Dendritic cell treated with granulocyte-macrophage colony-stimulating factor and Interleukin-4, amounts not matched to agents 40 ng/mL and 50 ng/mL, for 4 days (primary cell): ENCODE data around the gene DUSP3.
A peak's percentile ranks its signal among the peaks of the same experiment; 100 is the strongest.

Source experiments
- H3K27ac Mint-ChIP-seq: one replicate; pipeline ENCODE4 v1.8.0; 2022; ENCODE audit warnings: mild to moderate bottlenecking, mixed read lengths
- H3K27me3 Mint-ChIP-seq: one replicate; pipeline ENCODE4 v1.8.0; 2022; ENCODE audit warnings: mild to moderate bottlenecking, mixed read lengths
- H3K36me3 Mint-ChIP-seq: one replicate; pipeline ENCODE4 v1.8.0; 2022; ENCODE audit warnings: low read depth, mixed read lengths
- H3K4me1 Mint-ChIP-seq: one replicate; pipeline ENCODE4 v1.8.0; 2022; ENCODE audit warnings: low read depth, mixed read lengths
- H3K4me3 Mint-ChIP-seq: one replicate; pipeline ENCODE4 v1.8.0; 2022; ENCODE audit warnings: mild to moderate bottlenecking, moderate library complexity, mixed read lengths
- H3K9me3 Mint-ChIP-seq: one replicate; pipeline ENCODE4 v1.8.0; 2022; ENCODE audit warnings: mixed read lengths
- intact Hi-C: fragments of 100-400 bp; cut with micrococcal nuclease; formaldehyde crosslinking; loops from one replicate; pipeline ENCODE4 v1.15.0; 2022

Gene DUSP3

DNA sequence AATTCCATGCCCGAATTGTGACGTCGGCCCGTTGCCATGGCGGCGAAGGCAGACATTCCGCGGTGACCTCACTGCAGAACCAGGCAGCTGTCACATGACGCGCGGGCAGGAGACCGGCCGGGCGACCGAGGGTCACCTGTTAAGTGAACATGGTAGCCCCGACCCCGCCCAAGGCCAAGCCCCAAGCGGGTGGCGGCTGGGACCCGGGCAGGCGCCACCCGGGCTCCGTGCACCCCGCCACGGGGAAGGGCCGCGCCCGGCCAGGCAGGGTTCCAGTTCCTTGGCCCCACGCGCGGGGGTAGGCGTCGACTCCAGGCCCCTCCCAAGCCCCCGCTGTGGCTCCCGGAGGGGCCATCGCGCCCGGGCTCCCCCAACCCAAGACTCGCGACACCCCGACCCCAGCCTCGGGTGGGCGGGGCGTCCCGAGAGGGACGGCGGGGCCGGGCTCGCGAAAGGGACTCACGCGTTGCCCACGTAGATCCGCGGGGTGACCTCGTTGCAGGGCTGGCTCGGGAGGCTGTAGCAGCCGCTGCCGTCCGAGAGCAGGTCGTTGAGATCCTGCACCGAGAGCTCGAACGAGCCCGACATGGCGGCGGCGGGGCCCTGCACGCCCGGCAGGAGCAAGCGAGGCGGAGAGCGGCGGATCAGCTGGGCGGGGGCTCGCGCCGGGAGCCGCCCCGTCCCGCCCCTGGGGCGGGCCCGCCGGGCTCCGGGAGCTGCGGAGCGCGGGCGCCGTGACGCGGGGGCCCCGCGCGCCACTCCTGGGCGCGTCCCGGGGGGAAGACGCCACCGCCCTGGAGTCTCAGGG lies at the start of gene DUSP3:
DUSP3 (minus strand) TSS at position 641 of the 808 bp plus-strand sequence; CDS start at position 588, 53 bp downstream.
- H3K27ac Mint-ChIP-seq, result peak within 1 kb of the TSS; percentile 92
- H3K9me3 Mint-ChIP-seq, result no peaks in the 10 kb centered on the region
- peaks cover 48% of the 10 kb centered on the region for H3K36me3 Mint-ChIP-seq
- intact Hi-C loops, result loop anchor here (5.0 kb wide), 2 partner anchors 54 to 69 kb away; partner anchors contain the start of genes CD300LG and MPP3
- no peaks in the 10 kb centered on the region for H3K27me3 Mint-ChIP-seq
- peaks cover 90% of the 10 kb centered on the region for H3K4me1 Mint-ChIP-seq
- peak within 1 kb of the TSS; percentile 89 for H3K4me3 Mint-ChIP-seq

DNA sequence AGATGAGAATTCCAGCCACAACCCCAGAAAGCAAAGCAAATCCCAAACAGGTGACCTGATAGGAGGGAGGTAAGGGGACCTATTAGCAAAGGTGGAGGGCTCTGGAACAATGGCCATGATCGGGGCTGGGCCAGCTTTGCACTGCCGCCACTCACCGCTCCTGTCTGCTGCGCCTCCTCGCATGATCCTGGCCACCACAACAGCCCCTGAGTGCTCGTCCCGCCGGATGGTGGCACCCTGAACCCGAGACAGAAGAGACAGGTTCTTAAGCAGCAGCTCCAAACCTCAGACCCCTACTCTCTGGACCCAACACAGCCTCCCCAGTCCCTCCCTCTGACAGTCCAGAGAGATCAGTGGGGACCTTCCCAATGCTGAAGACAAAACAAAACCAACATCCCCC lies 48.8 kb upstream of the DUSP3 start:
- peaks cover 43% of the 10 kb centered on the region for H3K36me3 Mint-ChIP-seq
- intact Hi-C loops, result no loop called here
- no peaks in the 10 kb centered on the region for H3K9me3 Mint-ChIP-seq
- peaks cover 19% of the 10 kb centered on the region for H3K4me1 Mint-ChIP-seq
- no peak overlapping the region for H3K4me3 Mint-ChIP-seq
- peaks cover 13% of the 10 kb centered on the region for H3K27me3 Mint-ChIP-seq
- no peak overlapping the region for H3K27ac Mint-ChIP-seq

DNA sequence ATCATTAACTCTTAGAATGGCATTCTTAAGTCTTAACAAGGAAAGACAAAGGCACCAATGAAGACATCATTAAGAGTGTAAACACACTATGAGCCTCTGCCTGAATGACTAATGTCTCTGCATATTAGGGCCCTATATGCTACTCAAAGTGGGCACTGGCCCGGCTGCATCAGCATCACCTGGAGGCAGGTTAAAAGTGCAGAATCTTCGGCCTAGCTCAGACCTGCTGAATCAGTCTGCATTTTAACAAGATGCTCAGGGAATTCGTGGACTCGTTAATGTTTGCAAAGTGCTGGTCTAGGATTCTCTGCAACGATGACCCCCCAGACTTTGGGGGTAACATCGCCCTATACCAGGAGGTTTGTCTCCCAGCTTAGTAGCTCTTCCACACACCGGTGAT lies 47.4 kb upstream of the DUSP3 start:
- Mint-ChIP-seq H3K27ac (no peak overlapping the region), H3K9me3 (no peaks in the 10 kb centered on the region), H3K4me3 (no peak overlapping the region), H3K4me1 (peaks cover 8% of the 10 kb centered on the region), H3K27me3 (peaks cover 3% of the 10 kb centered on the region), H3K36me3 (peaks cover 43% of the 10 kb centered on the region)
- intact Hi-C loops, result no loop called here

DNA sequence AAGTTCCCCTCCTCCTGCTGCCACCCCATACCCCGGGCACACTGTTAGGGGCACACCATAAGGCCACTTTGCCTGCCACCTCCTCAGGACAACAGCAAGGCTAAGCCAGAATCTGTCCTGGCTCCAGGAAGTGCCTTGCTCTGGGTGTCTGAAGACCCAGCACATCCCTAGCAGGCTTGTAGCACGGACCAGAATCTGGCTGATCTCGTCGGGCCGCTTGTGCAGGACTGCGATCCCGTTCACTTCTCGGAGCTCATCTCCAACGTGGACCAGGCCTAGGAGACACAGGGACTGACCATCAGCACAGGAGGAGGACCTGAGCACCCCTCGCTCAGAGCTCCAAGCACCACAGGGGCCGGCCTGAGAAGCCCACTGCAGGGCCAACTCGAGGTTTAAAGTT lies 46.8 kb upstream of the DUSP3 start:
- no peak overlapping the region for H3K27ac Mint-ChIP-seq
- H3K4me1 Mint-ChIP-seq, result peaks cover 1% of the 10 kb centered on the region
- peaks cover 47% of the 10 kb centered on the region for H3K36me3 Mint-ChIP-seq
- intact Hi-C loops, result no loop called here
- H3K27me3 Mint-ChIP-seq, result no peaks in the 10 kb centered on the region
- H3K9me3 Mint-ChIP-seq, result no peaks in the 10 kb centered on the region
- H3K4me3 Mint-ChIP-seq, result no peak overlapping the region

DNA sequence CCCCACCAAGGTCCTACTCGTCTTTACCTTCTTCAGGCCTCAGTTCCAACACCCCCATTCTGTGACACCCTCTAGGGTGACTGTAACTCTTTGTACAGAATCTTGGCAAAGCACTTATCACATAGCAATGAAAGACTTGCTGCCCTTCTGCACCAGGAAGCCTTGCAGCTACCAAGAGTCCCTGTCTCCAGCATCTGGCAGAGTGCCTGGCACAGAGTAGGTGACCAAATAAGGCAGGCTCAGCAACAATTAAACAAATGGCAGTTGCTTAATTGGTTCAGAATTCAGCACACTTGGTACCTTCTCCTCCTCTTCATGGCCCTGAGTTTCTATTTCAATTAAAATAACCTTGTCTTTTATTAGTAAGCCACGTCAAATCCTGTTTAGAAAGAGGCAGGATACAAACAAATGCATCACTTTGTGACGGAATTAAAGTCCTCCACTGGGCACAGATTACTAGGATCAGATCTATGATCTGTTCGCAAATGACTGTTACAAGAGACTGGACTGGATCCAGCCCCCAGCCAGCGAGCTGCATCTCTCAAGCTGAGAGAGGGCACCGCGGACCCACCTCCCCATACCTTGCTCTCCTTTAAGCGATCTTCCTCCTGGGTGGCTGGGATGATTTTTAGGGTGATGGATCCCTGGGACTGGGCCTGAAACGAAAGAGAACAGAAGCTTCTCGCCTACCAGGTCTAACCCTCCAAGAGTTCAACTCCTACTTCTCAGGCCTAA lies 44.7 kb upstream of the DUSP3 start:
- Mint-ChIP-seq H3K4me1 (peaks cover 8% of the 10 kb centered on the region), H3K4me3 (no peak overlapping the region), H3K9me3 (no peaks in the 10 kb centered on the region), H3K27me3 (no peaks in the 10 kb centered on the region), H3K36me3 (peaks cover 39% of the 10 kb centered on the region), H3K27ac (no peak overlapping the region)
- intact Hi-C loops, result no loop called here

DNA sequence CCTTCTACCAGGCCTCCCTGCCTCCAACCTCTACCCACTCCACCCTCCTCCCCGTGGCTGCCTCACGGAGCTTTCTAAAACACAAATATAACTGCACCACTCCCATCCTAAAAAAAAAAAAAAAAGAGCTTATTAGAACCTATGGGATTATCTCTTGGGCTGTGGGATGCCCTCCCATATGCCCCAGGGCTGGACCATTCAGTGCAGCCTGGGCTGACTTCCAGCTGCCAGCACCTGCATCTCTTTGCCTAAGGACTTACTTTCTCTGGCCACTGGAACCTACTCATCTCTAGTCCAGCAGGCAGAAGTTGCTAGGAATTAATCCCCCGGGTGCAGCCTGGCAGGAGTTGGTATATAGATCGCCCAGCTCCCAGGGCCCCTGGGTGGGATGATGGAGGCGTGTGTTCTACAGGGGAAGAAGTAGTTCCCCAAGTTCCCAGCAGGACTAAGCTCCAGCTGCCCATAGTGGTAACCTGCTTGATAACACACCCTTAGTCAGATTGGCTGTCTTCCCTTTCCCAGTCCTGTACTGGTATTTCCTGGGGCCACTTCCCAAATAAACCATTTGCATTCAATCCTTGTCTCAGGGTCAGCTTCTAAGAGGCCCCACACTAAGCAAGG lies 43.9 kb upstream of the DUSP3 start:
- H3K4me3 Mint-ChIP-seq, result no peak overlapping the region
- no peaks in the 10 kb centered on the region for H3K27me3 Mint-ChIP-seq
- intact Hi-C loops, result no loop called here
- H3K36me3 Mint-ChIP-seq, result peaks cover 37% of the 10 kb centered on the region
- peaks cover 8% of the 10 kb centered on the region for H3K4me1 Mint-ChIP-seq
- no peaks in the 10 kb centered on the region for H3K9me3 Mint-ChIP-seq
- no peak overlapping the region for H3K27ac Mint-ChIP-seq

DNA sequence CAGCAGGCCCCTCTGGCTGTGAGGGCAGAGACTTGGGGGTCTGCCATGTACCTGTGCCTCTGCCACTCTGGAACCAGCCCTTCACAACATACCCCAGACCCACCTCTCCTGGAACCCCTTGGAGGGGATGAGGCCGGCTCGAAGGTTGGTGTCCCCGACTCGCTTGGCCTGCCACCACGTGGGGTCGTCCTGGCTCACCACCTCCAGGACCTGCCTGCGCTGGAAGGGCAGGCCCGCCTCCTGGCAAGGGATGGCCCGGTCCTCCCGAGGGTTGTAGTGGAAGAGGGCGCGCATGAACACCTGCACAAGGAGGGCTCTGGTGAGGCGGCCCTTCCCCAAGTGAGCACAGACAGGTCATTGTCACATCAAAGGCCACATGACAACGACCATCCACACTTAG lies 42.0 kb upstream of the DUSP3 start:
- Mint-ChIP-seq H3K4me1 (peaks cover 8% of the 10 kb centered on the region), H3K27me3 (no peaks in the 10 kb centered on the region), H3K4me3 (no peak overlapping the region), H3K36me3 (peaks cover 34% of the 10 kb centered on the region), H3K9me3 (no peaks in the 10 kb centered on the region), H3K27ac (no peak overlapping the region)
- intact Hi-C loops, result no loop called here

DNA sequence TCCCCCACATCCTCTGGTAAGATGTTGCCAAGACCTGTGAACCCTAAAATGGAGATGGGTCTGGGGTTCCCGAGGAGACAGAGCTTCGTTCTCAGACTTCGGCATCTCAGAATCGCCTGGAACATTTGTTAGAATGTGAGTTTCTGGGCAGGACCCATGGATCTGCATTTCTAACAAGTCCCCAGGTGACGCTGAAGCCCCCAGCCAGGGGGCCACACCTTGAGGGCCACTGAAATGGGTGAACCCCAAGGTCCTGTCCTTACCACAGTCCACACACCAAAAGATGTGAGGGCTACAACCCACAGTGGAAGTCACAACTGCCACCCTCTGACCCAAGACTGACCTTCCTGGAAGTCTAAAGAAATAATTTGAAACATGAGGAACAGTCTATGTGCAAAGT lies 40.2 kb upstream of the DUSP3 start:
- Mint-ChIP-seq H3K27me3 (no peaks in the 10 kb centered on the region), H3K4me3 (no peak overlapping the region), H3K9me3 (no peaks in the 10 kb centered on the region), H3K4me1 (peaks cover 19% of the 10 kb centered on the region), H3K27ac (no peak overlapping the region), H3K36me3 (peaks cover 30% of the 10 kb centered on the region)
- intact Hi-C loops, result no loop called here

DNA sequence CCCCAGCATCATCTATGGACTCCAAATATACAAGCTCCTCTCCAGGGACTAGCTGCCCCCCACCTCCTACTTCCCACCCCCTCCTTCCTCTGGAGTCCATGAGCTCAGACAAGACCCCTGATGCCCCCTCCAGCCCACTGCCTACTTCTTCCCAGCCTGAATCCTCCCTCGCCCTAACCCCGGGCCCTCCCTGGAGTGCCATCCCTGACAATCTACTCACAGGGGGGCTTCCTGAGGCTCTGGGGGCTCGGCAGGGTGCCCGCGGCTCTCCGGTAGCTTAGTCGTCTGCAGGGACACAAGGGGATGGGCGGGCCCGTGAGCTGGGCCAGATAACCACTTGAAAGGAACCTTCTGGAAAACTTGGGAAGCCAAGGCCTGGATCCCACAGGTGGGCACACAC lies 39.0 kb upstream of the DUSP3 start:
- H3K27ac Mint-ChIP-seq, result no peak overlapping the region
- no peaks in the 10 kb centered on the region for H3K27me3 Mint-ChIP-seq
- peaks cover 19% of the 10 kb centered on the region for H3K4me1 Mint-ChIP-seq
- H3K36me3 Mint-ChIP-seq, result peaks cover 33% of the 10 kb centered on the region
- no peak overlapping the region for H3K4me3 Mint-ChIP-seq
- H3K9me3 Mint-ChIP-seq, result no peaks in the 10 kb centered on the region
- intact Hi-C loops, result no loop called here

DNA sequence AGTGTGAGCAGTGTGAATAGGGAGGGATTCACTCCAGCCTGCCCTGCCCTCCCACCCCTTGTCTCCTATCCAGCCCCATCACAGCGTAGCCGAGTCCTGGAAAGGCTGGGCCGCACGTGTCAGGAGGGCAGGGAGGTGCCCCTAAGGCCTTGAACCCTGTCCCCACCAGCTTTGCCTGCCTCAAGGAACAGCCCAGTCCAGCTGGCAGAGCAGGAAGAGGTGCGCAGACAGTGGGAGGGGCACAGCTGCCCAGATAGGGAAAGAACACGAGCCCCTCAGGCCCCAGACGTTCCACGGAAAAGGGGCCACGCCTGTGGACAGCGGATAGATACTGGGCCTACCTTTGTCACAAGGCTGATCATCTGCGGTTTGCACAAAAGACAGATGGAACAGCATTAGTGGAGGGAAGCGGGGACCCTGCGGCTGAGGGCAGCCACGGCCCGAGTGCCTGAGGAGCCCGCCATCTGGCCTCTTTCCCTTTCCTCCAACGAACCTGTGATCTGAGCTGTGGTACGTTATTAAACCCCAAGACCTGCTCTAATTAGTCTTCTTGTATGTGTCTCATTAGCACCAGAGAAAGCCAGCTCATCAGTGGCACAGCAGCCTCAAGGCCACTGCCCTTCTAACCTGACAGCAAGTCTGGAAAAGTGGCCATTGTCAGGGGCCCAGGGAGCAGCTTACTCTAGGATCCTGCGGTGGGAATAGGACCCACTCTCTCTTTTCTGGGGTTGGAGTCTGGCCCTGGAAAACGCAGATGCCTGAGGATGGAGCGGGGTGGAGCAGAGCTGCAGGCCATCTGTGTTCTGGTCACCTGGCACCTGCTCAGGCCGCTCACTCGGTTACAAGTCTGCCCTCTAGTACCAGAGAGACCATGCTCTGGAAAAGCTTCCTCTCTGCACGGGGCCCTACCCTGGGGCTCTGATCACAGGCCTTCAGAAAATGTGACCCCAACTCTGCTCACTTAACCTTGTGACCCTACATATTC lies 37.9 kb upstream of the DUSP3 start:
- Mint-ChIP-seq H3K27me3 (no peaks in the 10 kb centered on the region), H3K4me1 (peaks cover 19% of the 10 kb centered on the region), H3K36me3 (peaks cover 40% of the 10 kb centered on the region), H3K4me3 (no peak overlapping the region), H3K27ac (no peak overlapping the region), H3K9me3 (no peaks in the 10 kb centered on the region)
- intact Hi-C loops, result no loop called here

DNA sequence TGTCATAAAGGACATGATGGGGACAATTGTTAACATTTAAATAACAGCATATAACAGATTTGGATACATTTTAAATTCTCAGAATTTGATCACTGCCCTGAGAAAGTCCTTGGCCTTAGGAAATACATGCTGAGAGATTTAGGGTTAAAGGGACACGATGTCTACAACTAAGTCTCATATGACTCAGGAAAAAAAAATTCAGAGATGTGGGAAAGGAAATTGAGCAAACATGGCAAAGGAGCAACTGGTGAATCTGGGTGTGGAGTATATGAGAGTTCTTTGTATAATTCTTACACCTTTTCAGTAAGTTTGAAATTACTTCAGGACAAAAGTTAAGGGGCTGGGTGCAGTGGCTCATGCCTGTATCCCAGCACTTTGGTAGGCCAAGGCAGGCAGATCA lies 35.9 kb upstream of the DUSP3 start:
- no peak overlapping the region for H3K27ac Mint-ChIP-seq

DNA sequence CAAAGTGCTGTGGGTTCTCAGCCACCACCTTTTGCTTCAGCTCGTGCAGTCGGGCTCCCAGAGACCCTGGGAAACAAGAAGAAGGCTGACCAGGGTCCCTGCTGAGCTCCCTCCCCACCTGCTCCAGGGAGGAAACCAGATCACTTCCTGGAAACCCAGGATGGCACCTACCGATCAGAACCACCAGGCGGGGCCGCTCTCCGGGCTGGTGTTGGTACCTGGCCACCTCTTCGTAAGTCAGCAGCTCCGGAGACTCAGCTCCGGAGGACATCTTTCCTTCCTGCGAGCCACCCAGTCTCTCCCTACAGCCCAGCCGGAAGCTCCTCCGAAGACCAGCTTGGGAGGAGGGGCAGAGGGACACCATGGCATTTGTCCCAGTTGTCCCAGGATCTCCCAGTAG lies 35.2 kb upstream of the DUSP3 start:
- intact Hi-C loops, result no loop called here
- Mint-ChIP-seq H3K27me3 (no peaks in the 10 kb centered on the region), H3K36me3 (peaks cover 37% of the 10 kb centered on the region), H3K4me3 (no peak overlapping the region), H3K4me1 (peaks cover 14% of the 10 kb centered on the region), H3K9me3 (no peaks in the 10 kb centered on the region), H3K27ac (no peak overlapping the region)

More for the DNA sequence above, 35.9 kb upstream of the DUSP3 start:
- Mint-ChIP-seq H3K36me3 (peaks cover 37% of the 10 kb centered on the region), H3K9me3 (no peaks in the 10 kb centered on the region), H3K27me3 (no peaks in the 10 kb centered on the region), H3K4me3 (no peak overlapping the region), H3K4me1 (peaks cover 19% of the 10 kb centered on the region)
- intact Hi-C loops, result no loop called here

DNA sequence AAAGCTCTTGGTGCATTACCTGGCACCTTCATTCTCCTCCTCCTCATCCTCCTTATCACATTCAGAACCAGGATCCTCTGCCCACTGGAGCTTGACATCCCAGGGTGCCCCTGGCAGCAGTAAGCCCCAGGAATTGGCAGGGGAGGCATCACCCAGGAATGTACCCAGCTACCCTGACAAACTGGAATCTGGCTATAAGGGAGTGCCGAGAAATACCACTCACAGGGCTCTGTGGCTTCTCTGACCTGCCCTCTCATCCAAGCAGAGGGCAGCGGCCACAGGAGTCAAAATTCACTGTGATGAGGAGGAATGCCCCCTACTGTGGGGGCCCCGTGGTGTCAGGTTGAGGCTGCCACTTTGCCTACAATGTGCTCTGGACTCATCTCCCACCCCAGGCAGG lies 34.6 kb upstream of the DUSP3 start:
- H3K27me3 Mint-ChIP-seq, result no peaks in the 10 kb centered on the region
- H3K4me1 Mint-ChIP-seq, result peaks cover 11% of the 10 kb centered on the region
- no peak overlapping the region for H3K4me3 Mint-ChIP-seq
- peaks cover 40% of the 10 kb centered on the region for H3K36me3 Mint-ChIP-seq
- H3K9me3 Mint-ChIP-seq, result no peaks in the 10 kb centered on the region
- intact Hi-C loops, result no loop called here
- no peak overlapping the region for H3K27ac Mint-ChIP-seq
